G401.6 (cell line): Measurements from ENCODE around the gene TMEM37.

Experiments
- FAIRE-seq: peaks from 2 replicates; lab custom pipeline; 2012; peaks lifted over from hg19 to GRCh38; lab: Jason Lieb, UNC

Gene TMEM37

GRCh38 chr2:119461811-119462210 lies 30.2 kb downstream of the TMEM37 start:
- FAIRE-seq = no peak

- no peak for FAIRE-seq
These were observed 30.9 kb downstream of the TMEM37 start for GRCh38 chr2:119462574-119462973.

GRCh38 chr2:119463136-119463535 lies 31.5 kb downstream of the TMEM37 start:
- no peak for FAIRE-seq

- no peak for FAIRE-seq
These were observed 32.3 kb downstream of the TMEM37 start for GRCh38 chr2:119463990-119464389.

- FAIRE-seq = no peak
These were observed 33.3 kb downstream of the TMEM37 start for GRCh38 chr2:119464981-119465380.

GRCh38 chr2:119465687-119466086 lies 34.0 kb downstream of the TMEM37 start:
- no peak for FAIRE-seq

GRCh38 chr2:119466373-119466772 lies 34.7 kb downstream of the TMEM37 start:
- no peak for FAIRE-seq

GRCh38 chr2:119468154-119468955 lies 36.7 kb downstream of the TMEM37 start:
- no peak for FAIRE-seq

- FAIRE-seq = no peak
These were observed 37.5 kb downstream of the TMEM37 start for GRCh38 chr2:119469131-119469530.

- no peak for FAIRE-seq
These were observed 38.1 kb downstream of the TMEM37 start for GRCh38 chr2:119469661-119470297.

- FAIRE-seq = no peak
These were observed 41.1 kb downstream of the TMEM37 start for GRCh38 chr2:119472749-119473148.

- no peak for FAIRE-seq
These were observed 42.1 kb downstream of the TMEM37 start for GRCh38 chr2:119473621-119474370.

GRCh38 chr2:119474371-119475224 lies 42.9 kb downstream of the TMEM37 start:
- no peak for FAIRE-seq

- no peak for FAIRE-seq
These were observed 43.7 kb downstream of the TMEM37 start for GRCh38 chr2:119475225-119475856.

GRCh38 chr2:119475857-119476244 lies 44.2 kb downstream of the TMEM37 start:
- FAIRE-seq = no peak

GRCh38 chr2:119476301-119477112 lies 44.9 kb downstream of the TMEM37 start:
- FAIRE-seq = no peak

GRCh38 chr2:119477113-119477505 lies 45.5 kb downstream of the TMEM37 start:
- FAIRE-seq = no peak

GRCh38 chr2:119478188-119478977 lies 46.7 kb downstream of the TMEM37 start:
- FAIRE-seq = no peak

GRCh38 chr2:119478978-119479295 lies 47.3 kb downstream of the TMEM37 start:
- FAIRE-seq = no peak

- FAIRE-seq = no peak
These were observed 48.5 kb downstream of the TMEM37 start for GRCh38 chr2:119480184-119480583.
